ENCODE results near the gene SLC43A1. TPM values are rescaled to one million over a fixed set of nuclear protein-coding genes. Genes with fewer than 3 reads are reported as not detected.
A peak's percentile ranks its signal among the peaks of the same experiment; 100 is the strongest.

Gene SLC43A1
- total and polyA plus RNA-seq, 7 donors, result 0.92 to 32.4 (median 19.1) TPM

DNA sequence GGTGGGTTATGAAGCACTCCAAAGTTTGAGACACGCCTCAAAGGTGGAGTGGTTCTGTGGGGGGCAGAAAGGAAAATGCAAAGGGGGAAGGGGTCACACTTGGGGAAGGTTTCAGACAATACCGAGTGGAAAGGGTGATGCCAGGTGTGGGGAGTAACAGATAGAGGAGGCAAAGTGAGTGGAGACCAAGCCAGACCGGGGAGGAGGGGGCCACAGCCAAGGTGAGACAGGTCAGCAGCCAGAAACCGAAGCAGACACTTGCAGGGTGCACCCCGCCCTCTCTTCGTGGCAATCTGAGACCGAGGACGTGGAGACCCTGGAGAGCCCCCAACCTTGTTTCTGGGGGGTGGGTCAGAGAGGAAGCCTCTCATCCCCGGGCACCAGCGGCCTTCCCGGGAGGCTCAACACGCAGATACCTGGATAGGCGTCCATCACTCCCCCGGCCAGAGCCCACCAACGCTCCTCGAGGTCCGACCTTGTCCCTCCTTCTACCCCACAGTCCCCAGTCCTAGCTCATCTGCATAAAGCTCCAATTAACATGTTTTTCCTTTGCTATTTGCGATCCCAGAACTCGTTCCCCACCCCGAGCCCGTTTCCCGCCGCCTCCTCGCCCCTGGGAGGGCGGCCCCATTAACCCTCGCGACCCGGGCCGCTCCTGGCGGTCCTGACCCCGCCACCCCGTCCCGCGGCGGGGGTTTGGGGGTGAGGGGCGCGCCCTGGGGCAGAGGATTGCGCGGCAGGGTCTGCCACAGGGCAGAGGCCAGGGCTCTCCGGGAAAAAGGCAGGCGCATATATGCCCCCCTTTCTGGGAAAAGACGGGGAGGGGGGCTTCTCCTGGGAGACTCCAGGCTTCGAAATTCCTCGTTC, 33.4 kb downstream of the SLC43A1 start:
- 23 to 30% methylated on average over 44 of the region's 44 CpGs for WGBS, 2 donors
- no peaks in the 10 kb centered on the region for H3K9me3 ChIP-seq
- H3K4me1 ChIP-seq, result peaks cover 0 to 15% (median 11%) of the 10 kb centered on the region in 4 donors
- no peak overlapping the region for H3K27ac ChIP-seq
- intact Hi-C loops (cut with DNase I), result no loop called here
- peaks cover 14 to 37% (median 21%) of the 10 kb centered on the region in 4 donors for H3K36me3 ChIP-seq
- DNase-seq, result no peak
- TF ChIP-seq POLR2A (IDR thresholded peaks at IDR 0.05) (no peak), POLR2AphosphoS5 (IDR thresholded peaks at IDR 0.05) (no peak), EP300 (IDR thresholded peaks at IDR 0.05) (no peak)
- TF ChIP-seq, protein P1, sequence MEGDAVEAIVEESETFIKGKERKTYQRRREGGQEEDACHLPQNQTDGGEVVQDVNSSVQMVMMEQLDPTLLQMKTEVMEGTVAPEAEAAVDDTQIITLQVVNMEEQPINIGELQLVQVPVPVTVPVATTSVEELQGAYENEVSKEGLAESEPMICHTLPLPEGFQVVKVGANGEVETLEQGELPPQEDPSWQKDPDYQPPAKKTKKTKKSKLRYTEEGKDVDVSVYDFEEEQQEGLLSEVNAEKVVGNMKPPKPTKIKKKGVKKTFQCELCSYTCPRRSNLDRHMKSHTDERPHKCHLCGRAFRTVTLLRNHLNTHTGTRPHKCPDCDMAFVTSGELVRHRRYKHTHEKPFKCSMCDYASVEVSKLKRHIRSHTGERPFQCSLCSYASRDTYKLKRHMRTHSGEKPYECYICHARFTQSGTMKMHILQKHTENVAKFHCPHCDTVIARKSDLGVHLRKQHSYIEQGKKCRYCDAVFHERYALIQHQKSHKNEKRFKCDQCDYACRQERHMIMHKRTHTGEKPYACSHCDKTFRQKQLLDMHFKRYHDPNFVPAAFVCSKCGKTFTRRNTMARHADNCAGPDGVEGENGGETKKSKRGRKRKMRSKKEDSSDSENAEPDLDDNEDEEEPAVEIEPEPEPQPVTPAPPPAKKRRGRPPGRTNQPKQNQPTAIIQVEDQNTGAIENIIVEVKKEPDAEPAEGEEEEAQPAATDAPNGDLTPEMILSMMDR (IDR thresholded peaks at IDR 0.05), result no peak
- peak overlapping the region in 1 of 4 donors; percentile 20 for H3K4me3 ChIP-seq
- peaks cover 15 to 32% (median 29%) of the 10 kb centered on the region in 3 donors for H3K27me3 ChIP-seq

DNA sequence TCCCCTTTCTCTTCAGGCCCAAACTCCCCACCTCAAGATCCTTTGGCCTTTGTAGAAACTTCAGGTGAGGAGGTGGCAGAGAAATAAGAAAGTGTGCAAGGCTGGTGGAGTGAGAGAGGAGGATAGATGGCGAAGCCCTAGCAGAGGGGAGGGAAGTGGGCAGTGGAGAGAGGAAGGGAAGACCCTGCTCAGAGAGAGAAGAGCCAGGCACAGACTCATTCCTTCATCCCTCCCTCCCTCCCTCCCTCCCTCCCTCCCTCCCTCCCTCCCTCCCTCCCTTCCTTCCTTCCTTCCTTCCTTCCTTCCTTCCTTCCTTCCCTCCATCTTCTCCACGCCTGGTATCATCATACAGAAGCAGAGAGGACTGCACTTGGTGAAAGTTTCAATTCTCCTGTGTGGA, 34.2 kb downstream of the SLC43A1 start:
- DNase-seq, result no peak
- no peak overlapping the region for H3K27ac ChIP-seq
- H3K4me1 ChIP-seq, result peaks cover 0 to 22% (median 17%) of the 10 kb centered on the region in 4 donors
- 43 to 45% methylated on average over 2 of the region's 2 CpGs for WGBS, 2 donors
- intact Hi-C loops (cut with DNase I), result no loop called here
- TF ChIP-seq, protein P1 (IDR thresholded peaks at IDR 0.05), result no peak
- TF ChIP-seq EP300 (IDR thresholded peaks at IDR 0.05) (no peak), POLR2AphosphoS5 (IDR thresholded peaks at IDR 0.05) (no peak), POLR2A (IDR thresholded peaks at IDR 0.05) (no peak)
- no peak overlapping the region for H3K4me3 ChIP-seq
- no peaks in the 10 kb centered on the region for H3K9me3 ChIP-seq
- peaks cover 15 to 38% (median 29%) of the 10 kb centered on the region in 3 donors for H3K27me3 ChIP-seq
- H3K36me3 ChIP-seq, result peaks cover 14 to 29% (median 19%) of the 10 kb centered on the region in 4 donors

DNA sequence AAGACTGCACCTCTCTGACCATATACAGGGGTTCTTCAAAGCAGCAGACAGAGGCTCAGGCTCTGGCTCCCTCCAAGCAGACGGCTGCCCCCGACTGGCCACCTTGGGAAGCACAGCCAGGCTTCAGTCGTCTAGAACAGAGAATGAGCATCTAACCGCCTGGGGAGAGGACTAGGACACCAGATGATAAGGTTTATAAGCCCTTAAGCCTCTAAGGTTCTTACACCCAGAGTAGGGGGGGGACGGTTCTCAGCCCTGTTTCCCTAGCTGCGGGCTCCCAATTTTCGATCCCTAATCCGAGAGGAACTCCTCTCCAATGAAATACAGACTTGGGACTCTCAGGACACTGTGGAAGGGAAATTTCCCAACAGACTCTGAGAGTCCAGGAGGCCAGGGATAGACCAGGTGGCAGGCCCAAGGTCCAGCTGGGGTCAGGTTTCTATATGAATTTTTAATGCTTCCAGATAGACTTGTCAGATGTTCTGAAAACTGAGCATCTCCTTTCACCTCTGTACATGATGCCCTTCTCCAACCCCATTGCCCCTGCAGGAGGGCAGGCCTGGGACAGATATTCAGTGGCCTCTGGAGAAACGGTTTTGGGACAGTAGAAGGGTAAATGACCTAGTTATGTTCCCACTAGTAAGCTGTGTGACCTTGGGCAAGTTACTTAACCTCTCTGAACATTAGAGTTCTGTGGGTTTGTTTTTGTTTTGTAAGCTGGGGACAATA, 34.9 kb downstream of the SLC43A1 start:
- H3K27ac ChIP-seq, result no peak overlapping the region
- peaks cover 0 to 30% (median 24%) of the 10 kb centered on the region in 4 donors for H3K4me1 ChIP-seq
- H3K27me3 ChIP-seq, result peaks cover 15 to 46% (median 29%) of the 10 kb centered on the region in 3 donors
- intact Hi-C loops (cut with DNase I), result no loop called here
- 34 to 45% methylated on average over 9 of the region's 9 CpGs for WGBS, 2 donors
- H3K9me3 ChIP-seq, result no peaks in the 10 kb centered on the region
- peaks cover 10 to 21% (median 13%) of the 10 kb centered on the region in 4 donors for H3K36me3 ChIP-seq
- DNase-seq, result no peak
- H3K4me3 ChIP-seq, result no peak overlapping the region
- no peak for TF ChIP-seq POLR2AphosphoS5 (IDR thresholded peaks at IDR 0.05)
- TF ChIP-seq, protein P1 (IDR thresholded peaks at IDR 0.05), result peak in 3 of 4 experiments; percentile 36 to 60 (median 39)
- no peak for TF ChIP-seq EP300 (IDR thresholded peaks at IDR 0.05)
- TF ChIP-seq POLR2A (IDR thresholded peaks at IDR 0.05), result no peak

DNA sequence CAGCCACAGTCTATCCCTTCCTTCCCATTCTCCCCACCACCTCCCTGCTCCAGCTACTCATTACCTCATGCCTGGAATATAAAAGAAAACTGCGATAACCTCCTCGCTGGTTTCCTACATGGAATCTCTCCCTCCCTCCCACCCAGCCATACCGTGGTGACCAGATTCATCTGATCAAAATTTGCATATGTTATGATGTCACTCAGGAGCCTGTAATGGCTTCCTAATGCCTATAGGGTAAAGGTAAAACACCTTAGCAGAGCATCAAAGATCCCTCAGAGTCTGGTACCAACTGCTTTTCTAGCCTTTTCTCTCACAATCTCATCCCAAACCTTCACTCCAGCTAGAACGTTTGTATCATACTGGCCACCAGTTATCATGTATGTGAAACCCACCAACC, 35.6 kb downstream of the SLC43A1 start:
- Histone ChIP-seq H3K36me3 (peaks cover 3 to 15% (median 7%) of the 10 kb centered on the region in 4 donors), H3K27ac (no peak overlapping the region), H3K4me1 (peaks cover 0 to 31% (median 25%) of the 10 kb centered on the region in 4 donors), H3K4me3 (no peak overlapping the region), H3K27me3 (peaks cover 15 to 50% (median 30%) of the 10 kb centered on the region in 3 donors), H3K9me3 (no peaks in the 10 kb centered on the region)
- intact Hi-C loops (cut with DNase I), result no loop called here
- WGBS, 2 donors, result 26 to 48% methylated on average over 4 of the region's 4 CpGs
- no peak for DNase-seq
- TF ChIP-seq POLR2A (IDR thresholded peaks at IDR 0.05), result no peak
- TF ChIP-seq, protein P1 (IDR thresholded peaks at IDR 0.05), result no peak
- no peak for TF ChIP-seq POLR2AphosphoS5 (IDR thresholded peaks at IDR 0.05)
- no peak for TF ChIP-seq EP300 (IDR thresholded peaks at IDR 0.05)

Data from sigmoid colon (tissue), 7 donors.